OCI-LY7 (cell line): ENCODE results near the gene C9. TPM values are rescaled to one million over a fixed set of nuclear protein-coding genes. Genes with fewer than 3 reads are reported as not detected.

ENCODE experiments used
- BruUV-seq: library from RNA; stranded (reverse); fragments of 400-500 nt; replicated peaks from 2 replicates; lab custom pipeline; 2021; lab: Mats Ljungman, UMichigan
- CTCF ChIA-PET: fragments of 300-600 bp; sonication (Branson Sonifier 250); formaldehyde crosslinking; loops from one replicate; lab custom pipeline; 2022; ENCODE audit warnings: antibody characterized with exemption; ENCODE audit not compliant: unreplicated experiment; lab: Charles Lee
- POLR2A ChIA-PET: fragments of 300-600 bp; sonication (Branson Sonifier 250); formaldehyde crosslinking; loops from one replicate; lab custom pipeline; 2022; ENCODE audit warnings: antibody characterized with exemption; lab: Charles Lee
- DNase-seq: peaks from one replicate; pipeline ENCODE4 v3.0.0-alpha.2; 2015; ENCODE audit warnings: low spot score
- H2AFZ ChIP-seq: fragments of 200-600 bp; sonication (generic), shearing (Covaris generic); 2 replicates; pipeline ENCODE4 v1.6.1; 2014; ENCODE audit warnings: mild to moderate bottlenecking, antibody characterized with exemption, low read length, moderate library complexity
- H3K27ac ChIP-seq: fragments of 200-600 bp; sonication (generic); 2 replicates; pipeline ENCODE4 v1.5.1; 2014; ENCODE audit warnings: mixed run types, low read depth, mild to moderate bottlenecking, moderate library complexity, low read length, inconsistent platforms; ENCODE audit not compliant: poor library complexity, severe bottlenecking
- H3K36me3 ChIP-seq: fragments of 200-600 bp; sonication (generic); 2 replicates; pipeline ENCODE4 v1.6.1; 2014; ENCODE audit warnings: mild to moderate bottlenecking, antibody characterized with exemption, low read length, moderate library complexity, mixed read lengths; ENCODE audit not compliant: insufficient read depth
- H3K4me1 ChIP-seq: fragments of 200-600 bp; sonication (generic); 2 replicates; pipeline ENCODE4 v1.5.1; 2014; ENCODE audit warnings: mild to moderate bottlenecking, low read length; ENCODE audit not compliant: insufficient read depth, poor library complexity, severe bottlenecking
- H3K4me2 ChIP-seq: fragments of 200-600 bp; sonication (generic); 2 replicates; pipeline ENCODE4 v1.6.1; 2014; ENCODE audit warnings: mild to moderate bottlenecking, low read length
- H3K4me3 ChIP-seq: fragments of 200-600 bp; sonication (generic); 2 replicates; pipeline ENCODE4 v1.5.1; 2014; ENCODE audit warnings: mild to moderate bottlenecking, low read depth, low read length; ENCODE audit not compliant: poor library complexity, severe bottlenecking
- H3K79me2 ChIP-seq: fragments of 200-600 bp; sonication (generic); 2 replicates; pipeline ENCODE4 v1.6.1; 2016; ENCODE audit warnings: low read depth, mild to moderate bottlenecking, low read length, moderate library complexity, mixed read lengths; ENCODE audit not compliant: insufficient read depth
- H3K9me2 ChIP-seq: fragments of 200-600 bp; sonication (generic); 2 replicates; pipeline ENCODE4 v1.6.1; 2016; ENCODE audit warnings: mild to moderate bottlenecking, low read length, mixed read lengths; ENCODE audit not compliant: insufficient read depth
- H3K9me3 ChIP-seq: fragments of 200-600 bp; sonication (generic); 2 replicates; pipeline ENCODE4 v1.6.1; 2014; ENCODE audit warnings: mild to moderate bottlenecking, mixed run types, low read length, mixed read lengths
- H4K20me1 ChIP-seq: fragments of 200-600 bp; sonication (generic); 2 replicates; pipeline ENCODE4 v1.6.1; 2014; ENCODE audit warnings: mild to moderate bottlenecking, antibody characterized with exemption, low read length, moderate library complexity, mixed read lengths; ENCODE audit not compliant: insufficient read depth
- CTCF ChIP-seq: fragments of 200-600 bp; sonication (generic); conservative IDR thresholded peaks from 2 replicates; pipeline ENCODE4 v1.5.1; 2014; ENCODE audit warnings: mild to moderate bottlenecking, antibody characterized with exemption, low read length, moderate library complexity, mixed read lengths
- EZH2phosphoT487 ChIP-seq: fragments of 200-600 bp; sonication (generic); IDR thresholded peaks from 2 replicates; pipeline ENCODE4 v1.6.1; 2018; ENCODE audit warnings: low read depth, borderline replicate concordance, mild to moderate bottlenecking, mixed run types, antibody characterized with exemption, low read length, moderate library complexity, mixed read lengths
- intact Hi-C: fragments of 100-400 bp; cut with micrococcal nuclease; formaldehyde crosslinking; loops from one replicate; pipeline ENCODE4 v1.10.0; 2022; ENCODE audit not compliant: unreplicated experiment
- total RNA-seq, 2 experiments: library from RNA; depleted of rRNA in 1 of 2; stranded (reverse); fragments of >200 nt in 1 of 2; shearing (Covaris generic) in 1 of 2; gene quantifications; 2 replicates each; pipeline ENCODE4 v1.2.3, GENCODE V29; 2014 to 2022

The C9 gene
- total RNA-seq, 2 experiments from 2014 or later: not detected

DNA sequence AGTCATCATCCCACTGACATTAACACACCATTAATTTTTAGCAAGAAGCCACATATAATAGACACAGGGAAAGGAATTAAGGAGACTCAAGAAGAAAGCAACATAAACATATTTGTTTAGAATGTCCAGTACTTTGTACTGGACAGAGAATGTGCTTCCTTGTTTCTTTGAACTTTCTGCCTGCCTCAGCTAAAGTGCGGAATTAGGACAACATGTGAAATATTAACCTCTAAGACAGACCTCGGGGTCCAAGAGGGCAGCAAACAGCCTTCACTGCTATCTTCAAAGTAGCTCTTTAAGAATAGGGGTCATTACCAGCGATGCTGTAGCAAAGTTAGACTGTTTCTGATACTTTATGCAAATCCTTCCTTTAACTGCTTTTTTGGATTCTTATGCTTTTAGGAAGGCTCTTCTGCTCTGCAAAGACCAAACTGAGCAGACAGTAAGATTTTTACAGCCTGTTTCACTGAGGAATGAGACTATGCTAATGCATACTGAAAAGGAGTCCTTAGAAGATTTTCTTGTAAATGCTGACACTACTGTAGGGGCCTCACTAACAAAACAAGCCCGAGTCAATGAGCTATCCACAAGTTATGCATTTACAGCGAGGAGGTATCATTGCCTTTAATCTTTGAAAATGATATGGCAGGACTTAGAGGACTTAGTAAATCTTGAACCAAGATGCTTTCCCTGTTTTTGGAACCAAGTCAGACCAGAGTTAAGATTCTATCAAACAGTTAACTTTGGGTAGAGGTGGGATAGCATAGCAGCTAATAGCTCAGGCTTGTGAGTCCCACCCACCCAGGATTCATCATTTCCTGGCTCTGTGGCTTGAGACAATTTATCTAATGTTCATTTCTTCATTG lies 36.7 kb upstream of the C9 start:
- H3K27ac ChIP-seq: no peak overlapping the region
- no peaks in the 10 kb centered on the region for H3K79me2 ChIP-seq

DNA sequence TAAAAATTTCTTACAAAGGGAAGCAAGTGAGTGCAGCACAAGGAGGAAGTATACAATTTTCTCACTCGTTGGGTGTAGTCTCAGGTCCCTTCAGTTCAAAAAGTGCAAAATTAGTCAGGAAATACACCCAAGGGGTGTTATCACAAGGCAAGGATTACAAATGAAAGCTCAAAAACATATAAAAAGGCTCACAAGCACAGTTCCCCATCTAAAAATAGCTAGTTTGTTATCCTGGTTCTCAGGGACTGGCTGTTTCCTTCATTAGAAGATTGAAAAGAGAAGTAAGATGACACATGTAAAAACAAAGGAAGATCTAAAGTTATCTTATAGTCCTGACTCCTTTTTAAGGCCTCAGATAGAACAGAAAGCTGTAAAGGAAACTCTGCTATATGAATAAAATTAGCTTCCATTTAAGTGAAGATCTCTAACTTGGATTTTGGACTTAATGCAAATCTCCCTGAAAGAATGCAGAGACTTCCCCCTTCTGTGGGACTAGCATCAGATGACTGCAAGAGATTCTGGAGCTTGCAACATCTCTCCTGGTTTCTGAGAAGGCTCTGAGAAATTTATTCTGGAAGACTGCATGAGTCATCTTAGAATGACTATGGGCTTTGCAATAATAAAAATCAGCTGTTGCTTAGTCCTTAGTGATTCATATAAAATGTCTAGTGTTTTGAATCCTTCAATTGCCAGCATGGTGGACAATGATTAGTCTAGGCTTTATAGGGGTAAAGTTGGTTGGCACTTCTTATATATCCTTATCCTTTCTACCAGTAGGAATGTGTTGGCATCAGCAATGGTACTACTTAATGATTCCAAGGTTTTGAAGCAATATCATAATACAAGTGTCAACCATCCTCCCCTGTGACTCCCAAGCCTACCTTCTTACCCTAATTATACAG lies 35.1 kb upstream of the C9 start:
- H3K4me2 ChIP-seq: no peak overlapping the region
- no peaks in the 10 kb centered on the region for H3K4me1 ChIP-seq
- H4K20me1 ChIP-seq: no peaks in the 10 kb centered on the region
- DNase-seq: no peak
- ChIA-PET POLR2A (no interaction called here), CTCF (no interaction called here)
- no peak overlapping the region for H3K4me3 ChIP-seq
- no peaks in the 10 kb centered on the region for H3K79me2 ChIP-seq
- TF ChIP-seq EZH2phosphoT487: no peak
- no peak for TF ChIP-seq CTCF
- no peaks in the 10 kb centered on the region for H3K36me3 ChIP-seq
- no peaks in the 10 kb centered on the region for H3K9me3 ChIP-seq
- no peak overlapping the region for H2AFZ ChIP-seq
- no peak overlapping the region for H3K27ac ChIP-seq
- BruUV-seq: no TSS peak
- no peaks in the 10 kb centered on the region for H3K9me2 ChIP-seq
- intact Hi-C loops: no loop called here

More for the DNA sequence above, 36.7 kb upstream of the C9 start:
- no peak for DNase-seq
- no TSS peak for BruUV-seq
- ChIA-PET POLR2A (interaction anchor here (0.6 to 1.3 kb wide), 4 partner anchors 8 to 584 kb away, joined by 3 to 7 read pairs (median 4); no protein-coding TSS in a partner anchor), CTCF (no interaction called here)
- intact Hi-C loops: no loop called here
- Histone ChIP-seq H3K4me1 (no peaks in the 10 kb centered on the region), H3K4me3 (no peak overlapping the region), H2AFZ (no peak overlapping the region), H4K20me1 (no peaks in the 10 kb centered on the region), H3K9me2 (no peaks in the 10 kb centered on the region), H3K9me3 (no peaks in the 10 kb centered on the region), H3K4me2 (no peak overlapping the region), H3K36me3 (no peaks in the 10 kb centered on the region)
- TF ChIP-seq EZH2phosphoT487: no peak
- TF ChIP-seq CTCF: no peak
